Right atrium auricular region (tissue), 2 donors: ENCODE data around the gene CRACDL. TPM values are rescaled to one million over a fixed set of nuclear protein-coding genes. Genes with fewer than 3 reads are reported as not detected.

Experiments used
- DNase-seq: peaks from one replicate; pipeline ENCODE4 v3.0.0-alpha.2; 2019; ENCODE audit warnings: low spot score
- H3K27ac ChIP-seq, 2 donors: fragments of 200-600 bp; sonication (generic); 1 replicate in 1 of 2; 2 replicates in 1 of 2; pipeline ENCODE4 v1.5.1; 2016 to 2019
- H3K27me3 ChIP-seq, 2 donors: fragments of 200-600 bp; sonication (generic); one replicate each; pipeline versions ENCODE4 v1.5.1 to v1.6.0; 2017 to 2019
- H3K36me3 ChIP-seq: fragments of 200-600 bp; sonication (generic); one replicate; pipeline ENCODE4 v1.5.1; 2016
- H3K4me1 ChIP-seq, 2 donors: fragments of 200-600 bp; sonication (generic); one replicate each; pipeline versions ENCODE4 v1.5.1 to v1.6.0; 2017 to 2019
- H3K4me3 ChIP-seq, 2 donors: fragments of 200-600 bp; sonication (generic); 1 replicate in 1 of 2; 2 replicates in 1 of 2; pipeline ENCODE4 v1.5.1; 2017 to 2019; ENCODE audit warnings: mild to moderate bottlenecking in 1 of 2, moderate library complexity in 1 of 2
- H3K9me3 ChIP-seq, 2 donors: fragments of 200-600 bp; sonication (generic); one replicate each; pipeline ENCODE4 v1.5.1; 2019
- total RNA-seq, 2 donors: library from RNA; depleted of rRNA; stranded (reverse); fragments of >200 nt; gene quantifications; one replicate each; pipeline ENCODE4 v1.1.0, GENCODE V29; 2016
- TF ChIP-seq, protein P1 (sequence below), 2 donors: fragments of 200-600 bp; sonication (generic); IDR thresholded peaks; one replicate each; pipeline ENCODE4 v1.5.1; 2019; ENCODE audit warnings: antibody characterized with exemption in 2 of 2

Gene CRACDL
- total RNA-seq, 2 donors from 2014 or later: 5.3 to 7.4 TPM

DNA sequence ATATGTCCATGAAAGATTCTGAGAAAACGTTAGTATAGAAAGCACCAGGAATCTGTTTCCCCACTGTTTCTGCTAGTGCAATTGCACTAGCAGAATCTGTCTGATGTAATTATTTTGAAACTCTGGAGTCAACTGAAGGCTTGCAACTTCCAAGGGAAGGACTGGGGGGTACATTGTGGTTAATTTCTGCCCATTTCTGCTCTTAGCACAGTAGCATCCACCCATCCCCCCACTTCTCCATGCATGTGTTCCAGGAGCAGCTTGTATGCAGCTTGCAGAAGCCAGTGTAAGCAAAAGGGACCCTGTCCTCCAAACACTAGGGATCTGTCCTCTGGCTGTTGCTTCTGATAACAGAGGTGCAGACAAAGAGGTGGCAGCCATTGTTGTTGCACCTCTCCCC lies 74.4 kb downstream of the CRACDL start:
- no peaks in the 10 kb centered on the region for H3K36me3 ChIP-seq
- no peaks in the 10 kb centered on the region for H3K4me1 ChIP-seq
- H3K27me3 ChIP-seq: no peaks in the 10 kb centered on the region
- H3K4me3 ChIP-seq: no peak overlapping the region
- H3K9me3 ChIP-seq: peaks cover 0 to 36% of the 10 kb centered on the region in 2 donors
- DNase-seq: no peak
- TF ChIP-seq, protein P1, sequence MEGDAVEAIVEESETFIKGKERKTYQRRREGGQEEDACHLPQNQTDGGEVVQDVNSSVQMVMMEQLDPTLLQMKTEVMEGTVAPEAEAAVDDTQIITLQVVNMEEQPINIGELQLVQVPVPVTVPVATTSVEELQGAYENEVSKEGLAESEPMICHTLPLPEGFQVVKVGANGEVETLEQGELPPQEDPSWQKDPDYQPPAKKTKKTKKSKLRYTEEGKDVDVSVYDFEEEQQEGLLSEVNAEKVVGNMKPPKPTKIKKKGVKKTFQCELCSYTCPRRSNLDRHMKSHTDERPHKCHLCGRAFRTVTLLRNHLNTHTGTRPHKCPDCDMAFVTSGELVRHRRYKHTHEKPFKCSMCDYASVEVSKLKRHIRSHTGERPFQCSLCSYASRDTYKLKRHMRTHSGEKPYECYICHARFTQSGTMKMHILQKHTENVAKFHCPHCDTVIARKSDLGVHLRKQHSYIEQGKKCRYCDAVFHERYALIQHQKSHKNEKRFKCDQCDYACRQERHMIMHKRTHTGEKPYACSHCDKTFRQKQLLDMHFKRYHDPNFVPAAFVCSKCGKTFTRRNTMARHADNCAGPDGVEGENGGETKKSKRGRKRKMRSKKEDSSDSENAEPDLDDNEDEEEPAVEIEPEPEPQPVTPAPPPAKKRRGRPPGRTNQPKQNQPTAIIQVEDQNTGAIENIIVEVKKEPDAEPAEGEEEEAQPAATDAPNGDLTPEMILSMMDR (IDR thresholded peaks at IDR 0.05): no peak
- H3K27ac ChIP-seq: no peak overlapping the region

DNA sequence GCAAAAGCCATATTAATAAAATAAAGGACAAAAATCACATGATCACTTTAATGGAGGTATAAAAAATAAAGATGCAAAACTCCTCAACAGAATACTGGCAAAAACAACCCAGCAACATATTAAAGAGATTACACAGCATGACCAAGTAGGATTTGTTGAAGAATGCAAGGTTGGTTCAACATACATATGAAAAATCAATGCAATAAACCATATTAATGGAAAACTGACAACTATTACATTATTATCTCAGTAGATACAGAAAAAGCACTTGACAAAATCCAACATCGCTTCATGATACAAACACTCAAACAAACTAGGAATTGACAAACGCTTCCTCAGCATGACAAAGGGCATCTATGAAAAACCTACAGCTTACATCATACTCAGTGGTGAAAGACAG lies 76.7 kb downstream of the CRACDL start:
- H3K4me3 ChIP-seq: no peak overlapping the region
- TF ChIP-seq, protein P1 (IDR thresholded peaks at IDR 0.05): no peak
- DNase-seq: no peak
- no peak overlapping the region for H3K27ac ChIP-seq
- no peaks in the 10 kb centered on the region for H3K36me3 ChIP-seq
- H3K4me1 ChIP-seq: no peaks in the 10 kb centered on the region
- peaks cover 0 to 47% of the 10 kb centered on the region in 2 donors for H3K9me3 ChIP-seq
- H3K27me3 ChIP-seq: no peaks in the 10 kb centered on the region

DNA sequence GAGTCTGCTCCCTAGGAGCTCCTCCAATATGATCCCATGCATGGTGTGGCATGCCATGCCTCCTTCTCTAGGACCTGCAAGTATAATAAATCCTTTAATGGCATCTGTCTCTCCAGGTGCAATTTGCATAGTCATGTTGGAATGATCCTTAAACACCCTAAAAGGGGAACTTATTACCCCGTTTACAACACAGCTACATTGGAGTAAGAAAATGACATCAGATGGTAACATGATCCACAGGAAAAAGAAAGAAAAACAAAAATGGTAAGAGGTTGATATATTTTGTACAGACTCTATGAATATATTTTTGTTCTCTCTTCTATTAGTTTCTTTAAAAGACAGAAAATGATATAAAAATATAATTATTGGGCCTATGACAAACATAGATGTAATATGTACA lies 79.0 kb downstream of the CRACDL start:
- Histone ChIP-seq H3K4me1 (no peaks in the 10 kb centered on the region), H3K9me3 (peaks cover 0 to 39% of the 10 kb centered on the region in 2 donors), H3K36me3 (no peaks in the 10 kb centered on the region), H3K4me3 (no peak overlapping the region), H3K27ac (no peak overlapping the region), H3K27me3 (no peaks in the 10 kb centered on the region)
- TF ChIP-seq, protein P1 (IDR thresholded peaks at IDR 0.05): no peak
- DNase-seq: no peak

DNA sequence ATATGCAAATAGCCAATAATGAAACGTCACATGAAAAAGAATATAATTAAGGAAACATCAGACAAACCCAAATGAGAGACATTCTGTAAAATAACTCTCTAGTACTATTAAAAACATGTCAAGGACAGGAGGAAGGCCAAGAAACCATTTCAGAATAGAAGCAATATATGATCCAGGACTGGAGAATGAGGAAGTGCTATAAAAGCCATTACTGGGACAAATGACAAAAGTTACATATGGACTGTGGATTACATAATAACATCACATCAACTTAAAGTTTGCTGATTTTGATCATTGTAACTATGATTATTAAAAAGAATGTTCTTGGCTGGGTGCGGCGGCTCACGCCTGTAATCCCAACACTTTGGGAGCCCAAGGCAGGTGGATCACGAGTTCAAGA lies 81.3 kb downstream of the CRACDL start:
- H3K4me3 ChIP-seq: no peak overlapping the region
- no peak overlapping the region for H3K27ac ChIP-seq
- no peaks in the 10 kb centered on the region for H3K36me3 ChIP-seq
- DNase-seq: no peak
- H3K4me1 ChIP-seq: no peaks in the 10 kb centered on the region
- peaks cover 0 to 28% of the 10 kb centered on the region in 2 donors for H3K9me3 ChIP-seq
- TF ChIP-seq, protein P1 (IDR thresholded peaks at IDR 0.05): no peak
- H3K27me3 ChIP-seq: no peaks in the 10 kb centered on the region

DNA sequence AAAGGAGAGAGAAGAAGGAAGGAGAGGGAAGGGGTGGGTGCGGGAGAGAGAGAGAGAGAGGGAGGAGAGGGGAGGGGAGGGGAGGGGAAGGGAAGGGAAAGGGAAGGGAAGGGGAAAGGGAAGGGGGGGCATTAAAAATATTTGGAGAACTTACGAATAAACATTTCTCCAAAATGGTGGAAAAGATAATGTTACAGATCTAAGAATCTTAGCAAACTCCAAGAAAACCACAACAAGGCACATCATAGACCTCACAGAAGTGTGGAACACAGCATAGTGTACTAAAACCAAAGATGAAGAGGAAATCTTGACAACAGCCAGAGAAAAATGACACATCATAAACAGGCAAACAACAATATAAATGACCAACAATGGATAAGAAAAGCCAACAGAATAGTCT lies 83.1 kb downstream of the CRACDL start:
- no peak overlapping the region for H3K27ac ChIP-seq
- DNase-seq: no peak
- no peaks in the 10 kb centered on the region for H3K36me3 ChIP-seq
- no peak overlapping the region for H3K4me3 ChIP-seq
- TF ChIP-seq, protein P1 (IDR thresholded peaks at IDR 0.05): no peak
- peaks cover 0 to 16% of the 10 kb centered on the region in 2 donors for H3K9me3 ChIP-seq
- H3K27me3 ChIP-seq: no peaks in the 10 kb centered on the region
- no peaks in the 10 kb centered on the region for H3K4me1 ChIP-seq

DNA sequence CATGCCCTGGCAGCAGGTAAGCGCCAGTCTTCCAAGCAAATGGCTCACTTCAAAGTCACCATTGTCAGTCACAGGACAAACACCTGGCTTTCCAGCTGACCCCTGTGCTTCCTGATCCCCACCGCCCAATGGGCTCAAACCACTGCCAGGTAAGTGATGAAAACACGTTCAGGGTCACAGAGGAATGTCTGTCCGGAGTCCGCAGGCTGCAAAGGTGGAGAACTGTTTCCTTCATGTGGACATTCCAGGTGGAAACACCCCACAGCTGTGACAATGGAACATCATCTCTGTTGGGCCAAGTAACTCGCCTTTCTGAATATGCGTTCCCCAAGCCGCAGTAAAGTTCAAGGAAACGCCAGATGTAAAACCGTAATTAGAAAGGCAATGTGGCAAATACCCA lies 86.0 kb downstream of the CRACDL start:
- TF ChIP-seq, protein P1 (IDR thresholded peaks at IDR 0.05): no peak
- Histone ChIP-seq H3K4me3 (no peak overlapping the region), H3K9me3 (no peaks in the 10 kb centered on the region), H3K27ac (no peak overlapping the region), H3K4me1 (no peaks in the 10 kb centered on the region), H3K27me3 (no peaks in the 10 kb centered on the region), H3K36me3 (no peaks in the 10 kb centered on the region)
- no peak for DNase-seq
